GM12872 (cell line): ENCODE measurements around the gene GARS1.

Experiments used
- TF ChIP-seq, protein P1 (sequence below): IDR thresholded peaks from 3 replicates; pipeline ENCODE4 v1.5.1; 2011; ENCODE audit warnings: low read depth, mild to moderate bottlenecking, low read length, moderate library complexity; ENCODE audit not compliant: insufficient read depth

The GARS1 gene

DNA sequence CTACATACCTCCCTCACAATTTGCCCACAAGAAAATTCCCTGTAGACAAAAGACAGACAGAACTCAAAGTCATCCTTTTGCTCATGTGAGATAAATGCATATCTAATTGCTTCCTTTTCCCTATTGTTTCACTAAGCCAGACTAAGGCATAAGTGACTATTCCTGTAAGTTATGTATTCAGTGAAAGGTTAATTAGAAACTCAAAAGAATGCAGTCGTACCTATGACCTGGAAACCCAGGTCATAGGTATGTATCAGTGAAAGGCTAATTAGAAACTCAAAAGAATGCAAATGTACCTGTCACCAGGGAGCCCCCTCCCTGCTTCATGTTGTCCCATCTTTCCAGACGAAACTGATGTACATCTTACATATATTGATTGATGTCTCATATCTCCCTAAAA lies 10.3 kb upstream of the GARS1 start:
- TF ChIP-seq, protein P1, sequence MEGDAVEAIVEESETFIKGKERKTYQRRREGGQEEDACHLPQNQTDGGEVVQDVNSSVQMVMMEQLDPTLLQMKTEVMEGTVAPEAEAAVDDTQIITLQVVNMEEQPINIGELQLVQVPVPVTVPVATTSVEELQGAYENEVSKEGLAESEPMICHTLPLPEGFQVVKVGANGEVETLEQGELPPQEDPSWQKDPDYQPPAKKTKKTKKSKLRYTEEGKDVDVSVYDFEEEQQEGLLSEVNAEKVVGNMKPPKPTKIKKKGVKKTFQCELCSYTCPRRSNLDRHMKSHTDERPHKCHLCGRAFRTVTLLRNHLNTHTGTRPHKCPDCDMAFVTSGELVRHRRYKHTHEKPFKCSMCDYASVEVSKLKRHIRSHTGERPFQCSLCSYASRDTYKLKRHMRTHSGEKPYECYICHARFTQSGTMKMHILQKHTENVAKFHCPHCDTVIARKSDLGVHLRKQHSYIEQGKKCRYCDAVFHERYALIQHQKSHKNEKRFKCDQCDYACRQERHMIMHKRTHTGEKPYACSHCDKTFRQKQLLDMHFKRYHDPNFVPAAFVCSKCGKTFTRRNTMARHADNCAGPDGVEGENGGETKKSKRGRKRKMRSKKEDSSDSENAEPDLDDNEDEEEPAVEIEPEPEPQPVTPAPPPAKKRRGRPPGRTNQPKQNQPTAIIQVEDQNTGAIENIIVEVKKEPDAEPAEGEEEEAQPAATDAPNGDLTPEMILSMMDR = no peak

DNA sequence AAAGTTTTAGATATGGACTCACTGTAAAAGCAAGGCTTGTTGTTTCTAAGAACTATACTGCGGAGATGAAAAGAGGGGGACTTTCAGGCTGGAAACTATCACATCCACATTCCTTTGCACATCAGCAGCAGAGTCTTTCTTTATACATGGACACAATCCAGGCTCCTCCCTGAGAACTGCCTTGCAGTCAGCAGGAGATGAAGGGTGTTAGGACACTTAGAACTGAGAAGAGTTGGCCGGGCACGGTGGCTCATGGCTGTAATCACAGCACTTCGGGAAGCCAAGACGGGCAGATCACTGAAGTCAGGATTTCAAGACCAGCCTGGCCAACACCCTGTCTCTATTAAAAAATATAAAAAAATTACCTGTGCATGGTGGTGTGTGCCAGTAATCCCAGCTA lies 9.7 kb upstream of the GARS1 start:
- TF ChIP-seq, protein P1 = no peak

DNA sequence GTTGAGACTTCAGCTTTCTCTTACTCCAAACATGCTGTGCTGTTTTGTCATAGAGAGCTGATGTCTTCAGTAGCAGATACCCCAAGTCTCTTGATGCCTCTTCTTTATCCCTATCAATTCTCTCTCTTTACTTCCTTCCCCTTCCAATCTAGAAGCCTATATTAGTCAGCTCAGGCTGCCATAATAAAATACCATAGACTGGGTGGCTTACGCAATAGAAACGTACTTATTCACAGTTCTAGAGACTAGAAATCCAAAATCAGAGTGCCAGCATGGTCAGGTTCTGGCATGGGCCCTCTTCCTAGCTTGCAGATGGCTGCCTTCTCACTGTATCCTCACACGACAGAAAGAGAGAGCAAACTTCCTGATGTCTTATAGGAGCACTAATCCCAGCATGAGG lies 9.0 kb upstream of the GARS1 start:
- TF ChIP-seq, protein P1 = no peak

DNA sequence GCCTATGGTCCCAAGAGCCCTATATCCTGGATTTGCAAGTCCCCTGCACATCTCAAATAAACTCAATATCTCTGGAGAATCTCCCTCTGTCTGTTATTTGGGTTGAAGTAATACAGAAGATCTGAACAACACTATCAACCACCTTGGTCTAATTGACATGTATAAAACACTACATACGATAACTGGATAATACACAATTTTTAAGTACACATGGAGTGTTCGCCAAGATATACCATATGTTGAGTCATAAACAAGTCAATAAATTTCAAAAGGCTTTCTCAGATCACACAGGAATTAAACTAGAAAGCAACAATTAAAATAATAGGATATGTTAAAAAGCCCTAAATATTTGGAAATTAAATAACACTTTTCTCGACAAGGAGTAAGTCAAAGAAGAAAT lies 5.6 kb upstream of the GARS1 start:
- TF ChIP-seq, protein P1 = no peak

DNA sequence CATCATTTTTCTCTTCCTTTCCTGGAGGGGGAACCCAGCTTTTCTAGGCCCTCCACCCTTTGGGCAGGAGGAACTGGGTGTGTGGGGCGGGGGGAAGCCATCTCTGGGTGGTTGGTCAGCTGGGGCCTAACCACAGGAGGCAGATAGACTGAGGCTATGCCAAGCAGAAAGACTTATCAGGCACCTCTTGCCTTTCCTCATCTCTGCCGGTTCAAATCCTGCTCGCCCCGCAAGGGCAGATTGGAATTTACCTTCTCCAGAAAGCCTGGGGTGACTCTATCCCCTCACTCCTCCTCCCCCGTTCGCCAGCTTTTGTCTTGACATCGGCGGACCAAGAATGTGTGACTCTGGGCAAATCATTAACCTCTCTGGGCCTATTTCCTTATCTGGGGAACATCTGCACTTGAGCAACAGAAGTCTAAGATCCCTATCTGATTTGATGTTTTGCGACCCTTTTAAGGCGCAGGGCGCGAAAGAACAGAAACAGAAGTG lies 584 bp upstream of the GARS1 start:
- TF ChIP-seq, protein P1 = no peak

DNA sequence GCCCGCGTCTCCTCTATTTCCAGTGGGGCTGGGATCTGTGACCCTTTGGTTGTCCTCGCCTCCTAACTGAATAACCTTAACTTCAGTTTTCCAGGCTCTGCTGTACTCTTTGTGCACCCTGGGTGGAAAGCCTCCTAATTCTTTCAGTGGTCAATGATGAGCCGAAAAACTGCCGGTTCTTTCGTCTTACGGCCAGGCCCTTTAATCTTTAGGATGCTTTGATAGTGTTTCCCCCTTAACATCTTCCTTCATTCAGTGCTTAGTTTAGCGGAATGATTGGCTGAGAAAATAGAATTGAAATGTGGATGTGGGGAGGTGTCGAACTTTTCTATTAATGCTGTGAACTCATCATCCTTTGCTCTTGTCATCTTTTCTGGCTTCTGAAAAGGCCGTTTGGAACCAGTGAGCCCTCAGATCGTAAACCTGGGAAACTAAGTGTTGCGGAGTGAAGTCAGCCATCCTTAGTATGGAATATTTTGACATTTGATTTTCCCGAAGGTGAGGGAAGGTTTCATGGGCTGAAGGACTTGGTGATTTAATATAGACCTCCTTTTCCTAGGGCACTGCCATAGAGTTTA lies 847 bp downstream of the GARS1 start:
- TF ChIP-seq, protein P1 = no peak

DNA sequence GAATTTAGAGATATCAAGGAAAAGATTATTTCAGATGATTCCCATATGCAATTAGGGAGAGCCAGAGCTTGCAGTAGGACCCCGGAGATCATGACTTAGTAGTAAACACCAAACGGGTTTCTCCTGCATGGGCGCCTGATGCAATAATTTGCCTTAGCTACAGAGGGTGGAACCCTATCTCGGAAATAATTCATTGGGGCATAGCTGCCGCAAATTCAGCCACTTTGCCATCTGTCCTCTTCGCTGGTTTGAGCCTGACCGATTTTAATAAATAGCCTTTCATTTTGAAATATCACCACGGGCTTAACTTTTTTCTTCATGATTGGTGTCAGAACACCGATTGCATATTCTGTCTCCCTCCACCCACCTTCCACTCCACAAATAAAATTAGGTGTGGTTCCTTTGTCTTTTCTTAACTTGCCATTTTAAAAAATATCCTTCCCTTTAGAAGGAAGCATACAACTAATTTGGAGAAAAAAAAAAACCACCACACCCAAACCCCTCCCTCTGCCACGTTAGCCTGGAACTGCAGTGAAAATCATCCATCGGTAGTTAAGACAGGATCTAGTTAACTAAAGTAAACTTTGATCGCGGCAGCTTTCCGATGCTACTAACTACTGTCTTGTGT lies 1.4 kb downstream of the GARS1 start:
- TF ChIP-seq, protein P1 = peak; percentile 6; the same call in 1 of the 3 replicates
